Neural progenitor cell (in vitro differentiated cells): ENCODE data around the gene SELENOO. TPM values are rescaled to one million over a fixed set of nuclear protein-coding genes. Genes with fewer than 3 reads are reported as not detected.
A peak's percentile ranks its signal among the peaks of the same experiment; 100 is the strongest.
"Not testable (repeated sequence)": the region's sequence is repeated elsewhere in the genome, so short reads cannot be mapped to it uniquely, and the experiment has no call there.

Source experiments
- DNase-seq: peaks from one replicate; pipeline ENCODE4 v3.0.0-alpha.2; 2016; ENCODE audit warnings: low spot score
- H2AFZ ChIP-seq: fragments of 200-600 bp; sonication (generic); replicated peaks from 2 replicates; pipeline ENCODE4 v1.6.1; 2016; ENCODE audit warnings: antibody characterized with exemption
- H3F3A ChIP-seq: fragments of 200-600 bp; sonication (generic); 2 replicates; pipeline ENCODE4 v1.6.1; 2016; ENCODE audit warnings: antibody characterized with exemption, low read depth
- H3K27ac ChIP-seq: fragments of 200-600 bp; sonication (generic); 2 replicates; pipeline ENCODE4 v1.5.1; 2016; ENCODE audit warnings: mild to moderate bottlenecking
- H3K27me3 ChIP-seq: fragments of 200-600 bp; sonication (generic); 2 replicates; pipeline ENCODE4 v1.6.1; 2016; ENCODE audit warnings: mild to moderate bottlenecking, moderate library complexity
- H3K36me3 ChIP-seq: fragments of 200-600 bp; sonication (generic); 2 replicates; pipeline ENCODE4 v1.5.1; 2016
- H3K4me1 ChIP-seq: fragments of 200-600 bp; sonication (generic); 2 replicates; pipeline ENCODE4 v1.6.1; 2016; ENCODE audit warnings: mixed run types
- H3K4me2 ChIP-seq: fragments of 200-600 bp; sonication (generic); 2 replicates; pipeline ENCODE4 v1.6.1; 2016
- H3K4me3 ChIP-seq: fragments of 200-600 bp; sonication (generic); 2 replicates; pipeline ENCODE4 v1.5.1; 2016
- H3K79me2 ChIP-seq: fragments of 200-600 bp; sonication (generic); 2 replicates; pipeline ENCODE4 v1.6.1; 2016; ENCODE audit warnings: low read depth
- H3K9ac ChIP-seq: fragments of 200-600 bp; sonication (generic); 2 replicates; pipeline ENCODE4 v1.6.1; 2016
- H3K9me3 ChIP-seq: fragments of 200-600 bp; sonication (generic); 2 replicates; pipeline ENCODE4 v1.5.1; 2016; ENCODE audit warnings: low read depth
- H4K20me1 ChIP-seq: fragments of 200-600 bp; sonication (generic); 2 replicates; pipeline ENCODE4 v1.6.1; 2016; ENCODE audit warnings: low read depth
- H3K27ac Mint-ChIP-seq: 3 replicates; pipeline ENCODE4 v1.8.0; 2021; ENCODE audit warnings: mixed read lengths
- H3K27me3 Mint-ChIP-seq: 2 replicates; pipeline ENCODE4 v1.8.0; 2022; ENCODE audit warnings: low read depth, mild to moderate bottlenecking, inconsistent platforms, moderate library complexity, mixed read lengths; ENCODE audit not compliant: insufficient read depth
- H3K36me3 Mint-ChIP-seq: 3 replicates; pipeline ENCODE4 v1.8.0; 2021; ENCODE audit warnings: mixed read lengths
- H3K4me1 Mint-ChIP-seq: 3 replicates; pipeline ENCODE4 v1.8.0; 2021; ENCODE audit warnings: mixed read lengths
- H3K4me3 Mint-ChIP-seq: 3 replicates; pipeline ENCODE4 v1.8.0; 2021; ENCODE audit warnings: mild to moderate bottlenecking, moderate library complexity, mixed read lengths
- H3K9me3 Mint-ChIP-seq: 3 replicates; pipeline ENCODE4 v1.8.0; 2020; ENCODE audit warnings: mixed read lengths
- EZH2 ChIP-seq: fragments of 200-600 bp; sonication (generic); IDR thresholded peaks from 2 replicates; pipeline ENCODE4 v1.6.1; 2017; ENCODE audit warnings: antibody characterized with exemption, mild to moderate bottlenecking, moderate library complexity
- EZH2phosphoT487 ChIP-seq: fragments of 200-600 bp; sonication (generic); IDR thresholded peaks from 2 replicates; pipeline ENCODE4 v1.6.1; 2017; ENCODE audit warnings: antibody characterized with exemption
- total RNA-seq: library from RNA; depleted of rRNA; stranded (reverse); fragments of >200 nt; gene quantifications from 2 replicates; pipeline ENCODE4 v1.2.3, GENCODE V29; 2015; ENCODE audit warnings: low replicate concordance
- TF ChIP-seq, protein P1 (sequence below): fragments of 200-600 bp; sonication (generic); IDR thresholded peaks from 2 replicates; pipeline ENCODE4 v1.5.1; 2017; ENCODE audit warnings: antibody characterized with exemption, mild to moderate bottlenecking

SELENOO gene
- total RNA-seq, 1 donor from 2014 or later: 7.6 TPM

DNA sequence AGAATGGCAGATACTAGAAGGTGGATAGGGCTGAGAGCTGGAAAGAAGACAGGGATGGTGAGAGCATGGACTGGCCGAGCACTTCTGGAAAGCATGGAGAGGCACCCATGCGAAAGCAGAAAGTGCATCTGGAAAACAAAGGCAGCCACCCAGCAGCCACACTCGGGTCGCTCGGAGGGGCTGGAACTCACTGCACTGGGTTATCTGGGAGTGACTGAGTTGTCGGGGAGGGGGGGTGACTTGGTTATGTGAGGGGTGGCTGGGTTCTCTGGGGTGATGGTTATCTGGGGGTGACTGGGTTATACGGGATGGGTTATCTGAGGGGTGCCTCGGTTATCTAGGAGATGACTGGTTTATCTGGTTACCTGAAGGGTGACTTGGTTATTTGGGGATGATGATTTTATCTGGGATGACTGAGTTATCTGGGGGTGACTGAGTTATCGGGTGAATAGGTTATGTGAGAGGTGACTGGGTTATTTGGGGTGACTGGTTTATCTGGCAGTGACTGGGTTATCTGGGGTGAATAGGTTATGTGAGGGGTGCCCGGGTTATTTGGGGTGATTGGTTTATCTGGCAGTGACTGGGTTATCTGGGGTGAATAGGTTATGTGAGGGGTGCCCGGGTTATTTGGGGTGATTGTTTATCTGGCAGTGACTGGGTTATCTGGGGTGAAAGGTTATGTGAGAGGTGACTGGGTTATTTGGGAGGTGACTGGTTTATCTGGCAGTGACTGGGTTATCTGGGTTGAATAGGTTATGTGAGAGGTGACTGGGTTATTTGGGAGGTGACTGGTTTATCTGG, 32.9 kb upstream of the SELENOO start:
- Histone ChIP-seq H3K27me3 (peaks cover 52% of the 10 kb centered on the region), H3F3A (peaks cover 13% of the 10 kb centered on the region), H3K79me2 (no peaks in the 10 kb centered on the region), H2AFZ (no peak overlapping the region), H3K9ac (no peak overlapping the region), H3K27ac (no peak overlapping the region), H3K9me3 (no peaks in the 10 kb centered on the region), H3K36me3 (no peaks in the 10 kb centered on the region), H4K20me1 (no peaks in the 10 kb centered on the region), H3K4me1 (no peaks in the 10 kb centered on the region), H3K4me2 (no peak overlapping the region), H3K4me3 (no peak overlapping the region)
- Mint-ChIP-seq H3K9me3 (no peaks in the 10 kb centered on the region), H3K4me3 (peak overlapping the region; percentile 41), H3K27ac (no peak overlapping the region), H3K4me1 (peaks cover 8% of the 10 kb centered on the region), H3K27me3 (peaks cover 30% of the 10 kb centered on the region), H3K36me3 (no peaks in the 10 kb centered on the region)
- TF ChIP-seq EZH2phosphoT487: no peak
- TF ChIP-seq, protein P1, sequence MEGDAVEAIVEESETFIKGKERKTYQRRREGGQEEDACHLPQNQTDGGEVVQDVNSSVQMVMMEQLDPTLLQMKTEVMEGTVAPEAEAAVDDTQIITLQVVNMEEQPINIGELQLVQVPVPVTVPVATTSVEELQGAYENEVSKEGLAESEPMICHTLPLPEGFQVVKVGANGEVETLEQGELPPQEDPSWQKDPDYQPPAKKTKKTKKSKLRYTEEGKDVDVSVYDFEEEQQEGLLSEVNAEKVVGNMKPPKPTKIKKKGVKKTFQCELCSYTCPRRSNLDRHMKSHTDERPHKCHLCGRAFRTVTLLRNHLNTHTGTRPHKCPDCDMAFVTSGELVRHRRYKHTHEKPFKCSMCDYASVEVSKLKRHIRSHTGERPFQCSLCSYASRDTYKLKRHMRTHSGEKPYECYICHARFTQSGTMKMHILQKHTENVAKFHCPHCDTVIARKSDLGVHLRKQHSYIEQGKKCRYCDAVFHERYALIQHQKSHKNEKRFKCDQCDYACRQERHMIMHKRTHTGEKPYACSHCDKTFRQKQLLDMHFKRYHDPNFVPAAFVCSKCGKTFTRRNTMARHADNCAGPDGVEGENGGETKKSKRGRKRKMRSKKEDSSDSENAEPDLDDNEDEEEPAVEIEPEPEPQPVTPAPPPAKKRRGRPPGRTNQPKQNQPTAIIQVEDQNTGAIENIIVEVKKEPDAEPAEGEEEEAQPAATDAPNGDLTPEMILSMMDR: no peak
- TF ChIP-seq EZH2: no peak
- DNase-seq: no peak

- H3K4me3 ChIP-seq, H3K36me3 Mint-ChIP-seq: not testable (repeated sequence)
These were observed 32.2 kb upstream of the SELENOO start for GRCh38 chr22:50168490-50169180.

DNA sequence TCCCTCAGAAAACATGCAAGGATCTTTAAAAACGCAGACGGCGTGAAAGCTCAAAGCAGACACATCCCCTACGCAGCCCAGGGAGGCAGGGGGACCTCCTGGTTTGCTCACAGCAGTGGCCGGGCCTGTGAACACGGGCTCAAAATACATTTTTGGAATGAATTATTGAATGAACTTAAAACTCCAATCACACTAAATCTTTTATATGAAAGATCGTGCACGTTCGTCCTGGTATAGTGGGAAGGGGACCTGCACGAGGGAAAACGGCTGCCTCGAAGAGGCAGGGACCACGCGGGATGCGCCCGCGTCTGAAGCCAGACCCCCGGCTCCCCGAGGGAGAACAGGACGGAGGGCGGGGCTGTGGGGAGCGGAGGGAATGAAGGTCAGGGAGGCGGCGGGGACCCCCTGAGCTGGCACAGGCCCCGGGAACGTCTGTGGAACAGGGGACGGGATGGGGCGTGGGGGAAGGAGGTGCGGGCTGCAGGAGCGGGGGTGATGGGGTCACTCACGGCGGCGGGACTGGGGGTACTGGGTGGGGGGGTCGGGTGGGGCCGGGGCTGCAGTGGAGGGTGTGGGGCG, 31.5 kb upstream of the SELENOO start:
- Histone ChIP-seq H3K79me2 (no peaks in the 10 kb centered on the region), H3K27ac (no peak overlapping the region), H3K4me1 (no peaks in the 10 kb centered on the region), H3K36me3 (no peaks in the 10 kb centered on the region), H3K4me2 (peak overlapping the region; percentile 81), H2AFZ (no peak overlapping the region), H3K4me3 (peak overlapping the region; percentile 63), H3K9me3 (no peaks in the 10 kb centered on the region), H3K27me3 (peaks cover 52% of the 10 kb centered on the region), H3F3A (peaks cover 13% of the 10 kb centered on the region), H4K20me1 (no peaks in the 10 kb centered on the region), H3K9ac (no peak overlapping the region)
- Mint-ChIP-seq H3K9me3 (no peaks in the 10 kb centered on the region), H3K4me1 (peaks cover 8% of the 10 kb centered on the region), H3K4me3 (peak overlapping the region; percentile 85), H3K36me3 (no peaks in the 10 kb centered on the region), H3K27me3 (peaks cover 29% of the 10 kb centered on the region), H3K27ac (no peak overlapping the region)
- DNase-seq: no peak
- TF ChIP-seq, protein P1: no peak
- TF ChIP-seq EZH2phosphoT487: peak; percentile 80
- TF ChIP-seq EZH2: peak; percentile 84

More at GRCh38 chr22:50168490-50169180, 32.2 kb upstream of the SELENOO start:
- H3K9ac ChIP-seq, H3K4me1 Mint-ChIP-seq, H3K4me1 ChIP-seq, DNase-seq, H3K4me2 ChIP-seq, H3K27ac ChIP-seq, H3K36me3 ChIP-seq, H3K9me3 ChIP-seq, H3K27ac Mint-ChIP-seq, H3K9me3 Mint-ChIP-seq, H3K79me2 ChIP-seq, H2AFZ ChIP-seq, H4K20me1 ChIP-seq: not testable (repeated sequence)
- Mint-ChIP-seq H3K27me3 (peaks cover 30% of the 10 kb centered on the region), H3K4me3 (peak overlapping the region; percentile 85)
- peaks cover 13% of the 10 kb centered on the region for H3F3A ChIP-seq
- H3K27me3 ChIP-seq: peaks cover 52% of the 10 kb centered on the region
